Right renal cortex interstitium (tissue), 3 donors: ENCODE measurements around the gene CAPZA1. TPM values are rescaled to one million over a fixed set of nuclear protein-coding genes. Genes with fewer than 3 reads are reported as not detected.

ENCODE experiments used
- DNase-seq, 3 donors: peaks; one replicate each; pipeline ENCODE4 v3.0.0-alpha.2; 2013; ENCODE audit warnings: low read depth in 3 of 3, low spot score in 2 of 3
- polyA plus RNA-seq, 3 donors: library from polyadenylated mRNA; unstranded; fragments of 120-200 nt; gene quantifications; one replicate each; pipeline ENCODE4 v1.2.1, GENCODE V29; 2013; ENCODE audit not compliant: insufficient read length in 3 of 3

The CAPZA1 gene
- polyA plus RNA-seq, 3 donors = 131 to 141 (median 135) TPM

DNA sequence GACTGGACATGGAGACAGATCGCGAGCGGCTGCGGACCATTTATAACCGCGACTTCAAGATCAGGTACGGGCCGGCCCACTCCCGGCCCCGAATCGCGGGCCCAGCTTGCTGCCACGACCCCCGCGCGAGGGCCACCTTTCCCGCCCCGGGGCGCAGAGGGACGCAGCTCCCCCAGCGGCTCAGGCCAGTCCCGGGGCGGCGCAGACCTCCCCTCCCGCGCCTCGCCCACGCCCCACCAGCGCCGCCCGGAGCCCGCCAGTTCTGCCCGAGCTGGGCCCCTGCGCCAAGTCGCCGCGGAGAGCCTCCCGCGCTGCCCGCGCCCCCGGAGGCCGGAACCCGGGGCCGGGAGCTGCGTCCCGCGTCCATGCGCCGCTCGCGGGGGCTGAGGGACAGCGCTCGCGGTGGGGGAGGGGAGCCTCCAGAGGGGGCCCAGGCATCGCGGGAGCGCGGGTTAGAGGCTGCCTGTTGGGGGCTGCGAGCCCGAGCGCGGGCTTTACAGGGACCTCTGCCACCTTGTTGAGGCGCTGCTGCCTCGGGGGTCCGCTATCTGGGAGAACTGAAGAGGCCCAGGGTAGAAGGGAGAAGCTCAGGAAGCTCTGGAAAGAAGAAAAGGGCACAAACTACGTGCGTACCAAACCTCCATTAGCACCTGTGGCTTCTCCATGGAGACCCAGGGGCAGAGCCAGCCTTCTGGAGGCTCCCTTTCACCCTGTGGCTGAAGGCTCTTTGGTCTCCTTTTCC, 55.5 kb downstream of the CAPZA1 start:
- DNase-seq = peak; percentile 30 to 41 (median 33)

DNA sequence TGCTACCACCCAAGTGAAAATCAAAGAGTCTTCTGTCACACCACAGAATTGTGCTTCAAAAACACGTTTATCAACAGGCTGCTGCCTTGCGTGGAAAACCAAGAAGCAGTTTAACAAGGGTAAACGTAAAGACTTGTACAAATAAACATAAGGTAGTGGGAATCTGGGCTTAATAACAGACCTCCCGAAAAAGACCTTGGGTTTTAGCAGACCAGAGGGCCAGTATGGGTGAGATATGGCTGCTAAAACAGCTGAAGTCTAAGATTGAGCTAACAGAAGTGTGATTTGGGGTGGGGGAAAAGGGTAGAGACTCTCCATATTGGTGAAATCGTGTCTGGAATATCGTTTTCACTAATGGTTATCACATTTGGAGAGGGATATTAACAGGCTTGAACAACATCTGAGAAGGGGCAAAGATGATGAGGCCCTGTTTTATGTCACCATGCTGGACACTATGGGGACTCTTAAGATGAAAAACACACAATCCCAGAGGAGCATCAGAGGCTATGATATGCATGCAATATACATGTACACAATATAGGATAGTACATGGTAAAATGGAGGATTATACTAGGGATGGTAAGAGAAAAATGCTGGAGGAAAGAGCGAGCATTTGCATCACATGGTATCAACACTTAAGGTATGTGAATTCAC, 56.2 kb downstream of the CAPZA1 start:
- peak in 1 of 3 donors; percentile 16 for DNase-seq

DNA sequence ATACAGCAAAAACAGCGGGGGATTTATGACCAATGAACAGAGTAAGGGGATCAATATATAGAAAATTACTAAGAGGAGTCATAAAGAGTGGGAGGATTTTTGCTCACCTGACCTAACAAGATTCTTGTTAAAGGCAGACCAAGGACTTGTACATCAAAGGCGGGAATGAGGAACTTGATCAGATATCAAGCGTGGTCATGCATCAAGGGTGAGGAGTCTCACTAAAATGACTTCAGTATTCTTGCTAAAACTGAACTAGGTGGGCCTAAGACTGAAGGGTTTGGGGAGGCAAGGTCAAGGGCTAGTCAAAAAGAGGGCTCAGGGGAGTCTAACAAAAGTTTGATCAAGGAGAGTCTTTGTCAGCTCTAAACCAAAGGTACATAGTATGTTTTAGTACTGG, 56.9 kb downstream of the CAPZA1 start:
- no peak for DNase-seq

DNA sequence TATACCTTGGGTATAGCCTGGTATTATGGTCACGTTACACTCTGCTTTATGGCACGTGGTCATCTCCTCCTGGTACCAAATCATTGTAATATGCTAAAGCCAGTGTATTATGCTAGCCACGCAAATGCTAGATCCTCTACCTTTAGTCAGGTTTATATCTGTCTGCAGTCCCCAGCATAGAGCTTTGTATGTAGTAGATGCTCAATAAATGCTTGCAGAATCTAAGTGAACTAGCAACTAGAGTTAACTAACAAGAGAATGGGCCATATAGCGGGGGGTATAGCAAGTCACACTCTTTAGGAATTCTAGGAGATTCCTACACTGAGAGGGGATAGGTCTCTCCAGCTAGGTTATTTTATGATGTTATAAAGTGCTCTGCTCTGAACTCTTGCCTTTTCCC, 57.9 kb downstream of the CAPZA1 start:
- DNase-seq = no peak

DNA sequence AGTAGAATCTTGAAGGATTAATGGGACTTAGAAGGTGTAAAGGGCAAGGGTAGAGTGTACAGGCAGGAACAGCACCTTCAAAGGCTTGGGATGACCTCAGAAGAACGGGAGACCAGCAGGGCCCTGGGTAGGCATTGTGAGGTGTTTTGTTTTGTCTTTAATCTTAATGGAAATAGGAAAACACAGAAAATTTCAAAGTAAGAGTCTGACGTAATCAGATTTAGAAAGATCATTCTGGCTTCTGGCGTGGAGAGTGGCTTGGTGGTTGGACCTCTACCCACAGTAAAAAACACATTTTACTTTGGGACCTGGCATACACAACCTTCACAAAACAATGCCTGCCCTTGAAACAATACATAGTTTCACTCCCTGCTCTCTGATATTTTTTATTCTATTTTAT, 59.0 kb downstream of the CAPZA1 start:
- DNase-seq = no peak

DNA sequence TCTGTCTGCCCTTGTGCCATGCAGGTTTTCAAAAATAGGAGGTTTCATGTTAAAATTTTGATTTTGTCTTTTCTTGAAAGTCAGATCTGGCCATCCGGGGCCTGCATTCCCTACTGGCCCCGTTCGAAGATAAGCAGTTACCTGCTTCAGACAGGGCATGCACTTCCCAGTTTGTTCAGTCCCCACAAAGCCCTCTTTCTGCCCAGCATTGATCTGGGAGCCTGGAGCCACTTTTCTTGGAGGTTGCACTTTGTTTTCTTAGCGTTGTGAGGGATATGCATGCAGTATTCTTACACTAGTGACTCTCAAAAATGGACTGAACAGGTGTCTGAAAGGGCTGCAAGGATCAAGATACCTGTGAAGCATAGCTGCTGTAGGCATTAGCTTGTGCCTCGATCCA, 66.3 kb downstream of the CAPZA1 start:
- DNase-seq = no peak

DNA sequence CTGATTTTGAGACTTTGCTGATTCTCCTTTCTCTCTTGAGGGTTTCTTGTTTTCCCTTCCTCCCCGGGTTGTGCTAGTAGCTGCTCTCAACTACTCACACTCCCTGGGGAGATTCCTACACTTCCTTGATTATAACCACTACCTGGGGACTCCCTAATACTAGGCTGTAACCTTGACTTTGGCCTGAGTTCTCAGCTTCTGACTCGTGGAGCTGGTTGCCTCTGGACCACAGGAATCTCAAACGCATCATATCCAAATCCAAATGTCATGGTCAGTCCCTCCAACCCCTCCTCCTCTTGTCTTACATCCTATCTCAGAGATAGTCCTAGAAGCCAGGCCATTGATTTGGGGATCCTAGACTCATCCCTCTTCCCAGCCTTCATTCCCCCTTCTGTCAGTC, 66.8 kb downstream of the CAPZA1 start:
- DNase-seq = no peak

DNA sequence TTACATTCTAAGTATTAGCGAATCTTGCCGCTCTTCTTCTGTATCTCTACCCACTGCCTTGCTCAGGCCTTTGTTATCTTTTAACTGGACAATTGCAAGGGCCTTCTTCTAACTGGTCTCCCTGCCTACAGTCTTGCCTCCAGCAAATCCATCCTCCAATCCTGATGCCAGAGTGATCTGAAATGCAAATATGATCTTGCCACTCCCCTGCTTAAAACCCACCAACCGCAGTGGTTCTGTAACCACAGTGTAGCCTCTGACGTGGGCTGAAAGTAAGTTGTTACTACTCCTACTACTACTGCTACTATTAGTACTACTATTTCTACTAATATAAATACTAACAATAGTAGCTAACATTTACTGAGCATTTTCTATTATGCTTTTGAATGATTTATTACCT, 67.2 kb downstream of the CAPZA1 start:
- DNase-seq = no peak

DNA sequence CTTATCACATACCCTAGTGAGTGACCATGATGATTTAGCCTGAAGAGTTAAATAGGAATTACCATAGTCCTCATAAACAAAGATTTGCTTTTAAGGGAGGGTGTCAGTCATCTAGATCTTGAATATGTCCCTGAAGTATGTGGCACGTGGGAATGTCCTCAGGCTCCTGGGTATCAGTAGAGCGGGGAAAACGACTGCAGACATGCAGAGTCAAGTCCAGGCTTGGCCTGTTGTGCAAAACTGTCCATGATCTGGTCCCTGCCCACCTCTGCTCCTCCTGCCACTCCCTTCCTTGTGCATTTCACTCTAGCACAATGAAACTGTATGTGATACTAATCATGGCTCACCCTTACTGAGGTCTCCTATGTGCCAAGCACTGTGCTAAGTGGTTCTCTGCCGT, 67.7 kb downstream of the CAPZA1 start:
- DNase-seq = no peak

DNA sequence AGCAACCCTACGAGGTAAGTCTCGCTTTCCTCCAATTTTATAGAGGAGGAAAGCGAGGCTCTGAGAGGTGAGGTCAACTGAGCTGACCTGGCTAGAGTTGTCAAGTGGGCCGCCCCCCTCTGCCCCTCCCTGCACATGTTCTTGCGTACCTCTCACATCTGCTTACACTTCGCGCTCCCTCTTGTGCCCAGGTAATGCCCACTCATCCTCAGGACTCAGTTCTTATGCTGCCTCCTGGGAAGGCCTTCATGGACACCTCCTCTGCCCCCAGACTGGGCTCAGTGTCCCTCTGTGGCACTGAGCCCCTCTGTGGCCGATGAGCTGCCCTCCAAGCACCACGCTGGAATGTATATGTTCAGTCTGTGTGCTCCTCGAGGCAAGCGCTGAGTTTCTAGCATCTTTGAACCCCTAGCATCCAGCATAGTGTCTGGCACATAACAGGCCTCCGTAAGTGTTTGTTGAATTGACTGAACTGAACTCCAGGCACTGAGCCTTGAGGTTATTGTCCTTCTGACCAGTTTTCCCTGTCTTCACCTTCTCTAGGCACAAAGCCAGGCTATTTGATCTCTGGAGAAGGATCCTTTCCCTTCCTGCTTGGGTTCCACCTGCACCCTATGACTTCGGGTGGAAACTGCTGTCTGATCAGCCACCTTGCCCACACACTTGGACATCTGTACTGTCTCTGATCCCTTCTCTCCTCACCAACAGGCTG, 68.3 kb downstream of the CAPZA1 start:
- no peak for DNase-seq

DNA sequence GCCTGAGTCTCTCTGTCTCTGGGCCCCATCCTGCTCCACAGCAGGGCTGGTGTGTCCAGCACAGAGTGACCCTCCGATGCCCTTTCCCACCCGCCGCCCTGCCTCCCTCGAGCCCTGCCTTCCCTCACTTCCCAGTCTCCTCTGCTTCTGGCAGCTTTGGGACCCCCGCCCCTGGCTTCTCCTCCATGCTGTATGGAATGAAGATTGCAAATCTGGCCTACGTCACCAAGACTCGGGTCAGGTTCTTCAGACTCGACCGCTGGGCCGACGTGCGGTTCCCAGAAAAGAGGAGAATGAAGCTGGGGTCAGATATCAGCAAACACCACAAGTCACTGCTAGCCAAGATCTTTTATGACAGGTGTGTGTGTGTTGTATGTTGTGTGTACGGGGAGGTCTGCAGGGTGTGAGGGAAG, 69.2 kb downstream of the CAPZA1 start:
- DNase-seq = no peak

DNA sequence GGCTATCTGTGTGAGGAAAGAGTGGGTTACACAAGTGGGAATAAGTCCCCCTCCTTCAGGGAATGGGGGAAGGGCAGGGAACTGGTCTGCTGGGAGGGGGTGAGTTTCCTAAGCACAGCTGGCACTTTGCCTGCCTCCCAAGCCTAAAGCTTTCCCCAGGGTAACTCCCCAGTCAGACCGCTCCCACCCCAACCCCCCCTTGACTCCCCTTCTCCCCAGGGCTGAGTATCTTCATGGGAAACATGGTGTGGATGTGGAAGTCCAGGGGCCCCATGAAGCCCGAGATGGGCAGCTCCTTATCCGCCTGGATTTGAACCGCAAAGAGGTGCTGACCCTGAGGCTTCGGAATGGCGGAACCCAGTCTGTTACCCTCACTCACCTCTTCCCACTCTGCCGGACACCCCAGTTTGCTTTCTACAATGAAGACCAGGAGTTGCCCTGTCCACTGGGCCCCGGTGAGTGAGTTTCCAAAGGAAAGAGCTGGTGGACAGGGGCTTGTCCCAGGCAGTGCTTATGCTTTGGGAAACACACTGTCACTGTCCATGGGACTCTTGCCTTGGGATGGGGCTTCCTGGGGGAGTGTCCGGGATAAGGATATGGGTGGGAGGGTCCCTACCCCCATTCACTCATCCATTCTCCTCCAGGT, 69.7 kb downstream of the CAPZA1 start:
- no peak for DNase-seq

DNA sequence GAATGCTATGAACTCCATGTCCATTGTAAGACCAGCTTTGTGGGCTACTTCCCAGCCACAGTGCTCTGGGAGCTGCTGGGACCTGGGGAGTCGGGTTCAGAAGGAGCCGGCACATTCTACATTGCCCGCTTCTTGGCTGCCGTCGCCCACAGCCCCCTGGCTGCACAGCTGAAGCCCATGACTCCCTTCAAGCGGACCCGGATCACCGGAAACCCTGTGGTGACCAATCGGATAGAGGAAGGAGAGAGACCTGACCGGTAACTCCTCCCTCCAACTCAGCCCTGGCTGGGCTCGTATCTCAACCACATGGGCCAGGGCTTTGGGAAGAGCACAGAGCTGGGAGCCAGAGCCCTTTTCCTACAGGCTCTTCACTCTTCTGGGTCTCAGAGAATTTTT, 70.2 kb downstream of the CAPZA1 start:
- no peak for DNase-seq

DNA sequence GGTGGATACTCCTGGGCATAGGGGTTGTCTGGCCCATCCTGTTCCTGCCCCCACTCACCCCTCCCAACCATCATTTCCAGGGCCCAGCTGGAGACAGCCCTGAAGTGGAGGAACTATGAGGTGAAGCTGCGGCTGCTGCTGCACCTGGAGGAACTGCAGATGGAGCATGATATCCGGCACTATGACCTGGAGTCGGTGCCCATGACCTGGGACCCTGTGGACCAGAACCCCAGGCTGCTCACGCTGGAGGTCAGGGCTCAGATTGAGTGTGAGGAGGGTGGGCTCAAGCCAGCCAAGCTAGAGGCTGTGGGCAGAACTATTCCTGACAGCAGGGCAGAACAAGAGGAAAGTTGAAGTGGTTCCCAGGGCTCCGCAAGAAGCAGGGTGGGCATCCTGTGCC, 73.0 kb downstream of the CAPZA1 start:
- DNase-seq = no peak

DNA sequence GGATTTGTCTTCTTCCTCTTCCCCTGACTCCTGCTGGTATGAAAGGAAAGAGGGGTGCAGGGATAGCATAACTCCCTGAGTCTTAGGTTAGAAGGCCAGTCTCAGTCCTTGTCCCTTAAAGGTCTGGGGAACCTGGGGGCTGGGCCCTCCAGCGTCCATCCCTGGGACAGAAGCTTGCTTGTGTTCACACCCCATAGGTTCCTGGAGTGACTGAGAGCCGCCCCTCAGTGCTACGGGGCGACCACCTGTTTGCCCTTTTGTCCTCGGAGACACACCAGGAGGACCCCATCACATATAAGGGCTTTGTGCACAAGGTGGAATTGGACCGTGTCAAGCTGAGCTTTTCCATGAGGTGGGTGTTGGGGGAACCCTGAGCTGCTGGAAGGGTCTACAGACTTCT, 74.2 kb downstream of the CAPZA1 start:
- no peak for DNase-seq

DNA sequence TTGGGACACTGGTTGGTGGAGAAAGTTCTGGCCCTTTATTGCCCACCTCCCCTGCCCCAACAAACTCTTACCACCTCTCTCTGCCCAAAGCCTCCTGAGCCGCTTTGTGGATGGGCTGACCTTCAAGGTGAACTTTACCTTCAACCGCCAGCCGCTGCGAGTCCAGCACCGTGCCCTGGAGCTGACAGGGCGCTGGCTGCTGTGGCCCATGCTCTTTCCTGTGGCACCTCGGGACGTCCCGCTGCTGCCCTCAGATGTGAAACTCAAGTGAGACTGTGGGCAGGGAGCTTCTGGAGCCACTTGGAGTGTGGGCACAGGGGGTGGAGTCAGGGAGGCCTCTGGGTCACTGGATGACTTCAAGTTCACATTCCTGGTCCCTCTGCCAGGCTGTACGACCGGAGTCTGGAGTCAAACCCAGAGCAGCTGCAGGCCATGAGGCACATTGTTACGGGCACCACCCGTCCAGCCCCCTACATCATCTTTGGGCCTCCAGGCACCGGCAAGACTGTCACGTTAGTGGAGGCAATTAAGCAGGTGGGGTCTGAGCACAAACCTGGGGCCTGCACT, 74.8 kb downstream of the CAPZA1 start:
- no peak for DNase-seq

DNA sequence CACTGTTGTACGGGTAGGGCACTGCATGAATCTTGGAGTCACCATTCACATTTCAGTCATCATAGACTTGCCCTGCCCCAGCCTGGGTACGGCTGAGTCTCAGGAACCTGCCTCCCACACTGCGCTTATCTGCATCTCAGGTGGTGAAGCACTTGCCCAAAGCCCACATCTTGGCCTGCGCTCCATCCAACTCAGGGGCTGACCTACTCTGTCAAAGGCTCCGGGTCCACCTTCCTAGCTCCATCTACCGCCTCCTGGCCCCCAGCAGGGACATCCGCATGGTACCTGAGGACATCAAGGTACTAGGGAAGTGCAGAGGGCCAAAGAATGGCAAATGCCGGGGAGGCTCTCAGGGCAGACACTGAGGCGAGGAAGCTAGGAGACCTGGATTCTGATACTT, 75.6 kb downstream of the CAPZA1 start:
- no peak for DNase-seq

DNA sequence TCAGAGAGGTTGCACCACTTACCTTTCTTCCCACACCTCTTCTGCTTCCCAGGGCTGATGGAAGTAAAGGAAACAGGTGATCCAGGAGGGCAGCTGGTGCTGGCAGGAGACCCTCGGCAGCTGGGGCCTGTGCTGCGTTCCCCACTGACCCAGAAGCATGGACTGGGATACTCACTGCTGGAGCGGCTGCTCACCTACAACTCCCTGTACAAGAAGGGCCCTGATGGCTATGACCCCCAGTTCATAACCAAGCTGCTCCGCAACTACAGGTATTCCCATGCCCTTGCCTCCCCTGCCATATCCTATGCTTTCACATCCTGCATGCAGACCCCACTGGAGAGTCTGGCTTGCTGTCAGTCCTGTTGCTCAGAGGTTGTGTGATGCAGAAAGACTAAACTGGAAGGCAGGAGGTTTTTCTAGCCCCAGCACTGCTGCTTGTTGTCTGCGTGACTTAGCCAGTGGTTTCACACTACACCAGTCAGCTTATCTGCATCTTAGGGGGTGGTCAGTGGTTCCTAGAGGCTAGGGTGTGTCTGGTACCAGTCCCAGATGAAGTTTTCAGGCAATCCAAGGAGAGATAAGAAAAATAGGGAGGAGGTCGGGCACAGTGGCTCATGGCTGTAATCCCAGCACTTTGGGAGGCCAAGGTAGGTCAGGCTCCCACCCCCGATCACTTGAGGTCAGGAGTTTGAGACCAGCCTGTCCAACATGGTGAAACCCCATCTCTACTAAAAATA, 77.1 kb downstream of the CAPZA1 start:
- DNase-seq = no peak

DNA sequence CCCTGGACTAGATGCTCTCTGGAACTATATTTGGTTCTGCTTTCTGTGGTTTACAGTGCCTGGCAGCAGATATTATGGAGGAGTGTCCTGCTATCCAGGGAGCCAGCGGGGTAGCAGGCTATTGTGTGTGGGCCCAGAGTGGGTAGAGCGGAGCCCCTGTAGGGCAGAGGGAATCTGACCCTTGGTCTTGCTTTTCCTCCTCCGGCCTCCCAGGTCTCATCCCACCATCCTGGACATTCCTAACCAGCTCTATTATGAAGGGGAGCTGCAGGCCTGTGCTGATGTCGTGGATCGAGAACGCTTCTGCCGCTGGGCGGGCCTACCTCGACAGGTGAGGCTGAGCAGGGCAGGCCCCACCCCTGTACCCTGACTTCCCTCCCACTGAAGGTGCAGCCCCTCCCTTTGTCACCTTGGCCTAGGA, 78.2 kb downstream of the CAPZA1 start:
- DNase-seq = no peak
